GM12892 (cell line): Measurements from ENCODE around the gene TRIM29.

Experiments
- POLR2A ChIP-seq: IDR thresholded peaks from 2 replicates; pipeline ENCODE4 v1.6.1; 2011; ENCODE audit warnings: low read depth, low read length, control low read depth
- TAF1 ChIP-seq: IDR thresholded peaks from 2 replicates; pipeline ENCODE4 v1.6.1; 2011; ENCODE audit warnings: low read depth, mild to moderate bottlenecking, control low read depth, low read length, borderline replicate concordance

- TF ChIP-seq POLR2A (no peak), TAF1 (no peak)
These were observed 29.7 kb upstream of the TRIM29 start for GRCh38 chr11:120167659-120168058.
